NCI-H1930 (cell line): ENCODE data around the gene RBM5.
"Not testable (repeated sequence)": the region's sequence is repeated elsewhere in the genome, so short reads cannot be mapped to it uniquely, and the experiment has no call there.

Source experiments
- DNase-seq, 2 experiments: peaks; one replicate each; lab custom pipeline; 2025; lab: John Stamatoyannopoulos, UW

RBM5 gene

GRCh38 chr3:50088725-50089608, at the start of gene RBM5:
TSS of gene RBM5 (plus strand) at chr3:50088919. CDS start at chr3:50090435, 1,516 bp downstream.
- peak; percentile 53 to 62 for DNase-seq

DNA sequence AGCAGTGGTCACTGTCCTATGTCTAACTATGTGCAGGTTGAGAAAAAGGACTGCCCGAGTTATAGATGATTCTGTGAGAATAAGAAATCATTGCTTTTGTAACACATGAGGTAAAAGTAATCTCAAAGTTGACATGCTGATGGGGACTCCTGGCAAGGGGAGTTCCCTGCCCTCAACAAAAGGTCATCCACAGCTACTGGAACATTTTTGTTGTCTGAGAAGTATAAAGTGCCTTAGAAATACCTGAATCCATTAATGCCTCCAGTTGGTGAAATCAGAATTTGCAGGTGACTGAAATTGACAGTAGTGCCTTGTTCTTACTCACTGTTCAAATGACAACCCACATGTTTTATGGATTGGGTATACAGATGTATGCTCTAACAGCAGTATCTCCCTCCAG, 43.7 kb upstream of the RBM5 start:
- no peak for DNase-seq

- no peak for DNase-seq
These were observed 41.3 kb upstream of the RBM5 start for GRCh38 chr3:50047426-50047825.

DNA sequence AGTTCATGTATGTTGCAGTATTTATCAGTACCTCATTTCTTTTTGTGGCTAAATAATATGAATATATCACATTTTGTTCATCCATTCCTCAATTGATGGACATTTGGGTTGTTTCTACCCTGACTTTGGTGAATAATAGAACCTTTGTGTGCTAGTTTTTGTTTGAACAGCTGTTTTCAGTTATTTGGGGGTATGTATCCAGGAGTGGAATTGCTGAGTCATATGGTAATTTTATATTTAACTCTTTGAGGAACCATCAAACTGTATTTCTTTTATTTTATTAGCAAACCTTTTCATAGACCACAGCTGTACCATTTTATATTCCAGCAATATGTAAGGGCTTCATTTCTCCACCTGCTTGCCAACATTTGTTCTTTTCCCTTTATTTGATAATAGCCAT, 38.4 kb upstream of the RBM5 start:
- no peak for DNase-seq

DNA sequence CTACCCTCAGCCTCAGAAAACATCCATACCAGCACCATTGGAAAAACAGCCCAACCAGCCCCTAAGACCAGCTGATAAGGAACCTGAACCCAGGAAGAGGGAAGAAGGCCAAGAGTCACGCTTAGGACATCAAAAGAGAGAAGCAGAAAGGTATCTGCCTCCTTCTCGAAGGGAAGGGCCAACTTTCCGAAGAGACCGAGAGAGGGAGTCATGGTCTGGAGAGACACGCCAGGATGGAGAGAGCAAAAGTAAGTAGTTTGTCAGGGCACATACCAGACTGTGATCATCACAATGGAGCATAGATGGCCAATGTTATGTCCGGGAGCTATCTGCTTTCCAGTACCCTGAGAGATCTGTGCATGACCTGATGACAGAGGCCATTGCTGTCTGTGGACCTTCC, 31.0 kb upstream of the RBM5 start:
- no peak for DNase-seq

- no peak for DNase-seq
These were observed 20.6 kb upstream of the RBM5 start for GRCh38 chr3:50068134-50068533.

- DNase-seq = no peak
These were observed 10.6 kb upstream of the RBM5 start for GRCh38 chr3:50078091-50078490.

DNA sequence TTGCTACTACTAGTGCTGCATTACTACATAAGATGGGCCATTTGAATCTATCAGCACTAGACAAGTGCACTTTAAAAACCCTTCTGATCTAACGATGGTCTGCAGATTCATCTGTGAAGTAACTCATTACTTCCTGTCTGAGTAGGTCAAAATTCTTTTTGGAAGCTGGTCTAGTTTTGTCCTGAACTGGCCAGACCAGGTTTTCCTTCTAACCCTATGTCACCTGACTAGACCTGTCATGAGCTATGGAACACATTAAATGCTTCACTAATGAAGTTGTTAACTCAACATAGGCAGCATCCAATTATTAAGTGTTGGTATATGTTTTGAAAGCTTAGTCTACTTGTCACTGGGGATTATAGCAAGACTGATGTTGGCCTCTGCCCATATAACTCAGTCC, 10.1 kb upstream of the RBM5 start:
- no peak for DNase-seq

DNA sequence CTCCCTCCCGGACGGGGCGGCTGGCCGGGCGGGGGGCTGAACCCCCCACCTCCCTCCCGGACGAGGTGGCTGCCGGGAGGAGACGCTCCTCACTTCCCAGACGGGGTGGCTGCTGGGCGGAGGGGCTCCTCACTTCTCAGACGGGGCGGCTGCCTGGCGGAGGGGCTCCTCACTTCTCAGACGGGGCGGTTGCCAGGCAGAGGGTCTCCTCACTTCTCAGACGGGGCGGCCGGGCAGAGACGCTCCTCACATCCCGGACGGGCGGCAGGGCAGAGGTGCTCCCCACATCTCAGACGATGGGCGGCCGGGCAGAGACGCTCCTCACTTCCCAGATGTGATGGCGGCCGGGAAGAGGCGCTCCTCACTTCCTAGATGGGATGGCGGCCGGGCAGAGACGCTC, 3.8 kb upstream of the RBM5 start:
- not testable (repeated sequence) for DNase-seq

DNA sequence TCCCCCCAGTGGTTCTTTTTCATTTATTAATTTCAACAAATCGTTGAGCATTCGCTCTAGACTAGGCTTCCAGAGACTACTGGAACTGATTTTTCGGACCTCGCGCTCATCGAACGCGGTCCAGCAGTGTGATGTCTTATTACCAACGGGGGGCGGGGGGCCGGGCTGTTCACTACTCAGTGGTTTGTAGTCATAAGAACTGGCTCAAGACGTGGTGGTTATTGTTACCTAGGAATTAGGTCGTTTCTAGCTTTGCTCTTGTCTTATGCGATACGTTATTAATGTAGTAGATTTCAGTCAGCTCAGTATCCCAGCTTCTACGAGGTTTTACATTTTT, 858 bp downstream of the RBM5 start:
- no peak for DNase-seq

DNA sequence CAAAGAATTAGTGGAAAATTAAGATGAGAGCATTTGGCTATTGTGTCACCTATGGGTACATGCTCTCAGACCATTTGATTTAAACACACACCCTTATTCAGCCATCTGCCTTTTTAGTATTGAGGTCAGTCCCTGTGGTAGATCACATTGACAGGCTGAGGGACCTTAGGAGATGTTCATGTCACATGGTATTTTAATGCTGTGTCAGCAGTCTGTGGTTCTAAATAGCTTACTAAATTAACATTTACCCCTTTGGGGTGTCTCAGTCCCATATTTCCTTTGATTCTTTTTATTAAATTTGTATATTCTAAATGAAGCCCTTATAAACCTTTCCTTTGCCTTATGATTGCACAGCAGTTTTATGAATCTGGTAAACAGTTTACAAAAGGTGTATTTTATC, 2.3 kb downstream of the RBM5 start:
- DNase-seq = no peak

DNA sequence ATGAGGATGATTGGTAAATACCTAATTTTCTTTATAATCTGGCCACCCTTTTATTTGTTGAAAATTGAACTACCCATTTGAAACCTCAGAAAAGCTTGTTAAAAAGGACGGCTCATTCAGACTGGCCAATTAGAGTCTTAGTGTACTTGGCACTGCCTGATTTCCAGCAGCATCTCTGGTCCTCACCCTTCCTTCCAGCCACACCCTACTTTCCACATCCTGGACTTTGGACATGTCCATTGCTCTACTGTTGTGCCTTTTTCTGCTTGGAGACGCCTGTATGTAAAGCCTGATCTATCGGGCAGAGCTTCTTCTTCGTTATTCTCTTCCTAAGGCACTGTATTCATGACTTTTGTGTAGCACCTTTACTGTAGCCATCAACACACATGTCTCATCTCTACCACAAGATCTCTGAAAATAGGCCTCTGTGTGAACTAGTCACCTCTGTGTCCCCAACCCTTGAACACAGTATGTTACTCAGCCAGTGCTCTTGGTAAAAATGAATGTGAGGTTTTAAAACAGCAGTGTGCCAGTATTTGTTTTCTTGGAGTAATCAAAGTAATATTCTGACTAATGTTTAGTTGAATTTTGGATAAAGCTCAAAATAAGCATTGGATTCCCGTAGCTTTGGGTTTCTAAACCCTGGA, 6.8 kb downstream of the RBM5 start:
- DNase-seq = no peak

GRCh38 chr3:50100386-50100785, 11.7 kb downstream of the RBM5 start:
- DNase-seq = no peak

- no peak for DNase-seq
These were observed 12.5 kb downstream of the RBM5 start for GRCh38 chr3:50100956-50101845.

DNA sequence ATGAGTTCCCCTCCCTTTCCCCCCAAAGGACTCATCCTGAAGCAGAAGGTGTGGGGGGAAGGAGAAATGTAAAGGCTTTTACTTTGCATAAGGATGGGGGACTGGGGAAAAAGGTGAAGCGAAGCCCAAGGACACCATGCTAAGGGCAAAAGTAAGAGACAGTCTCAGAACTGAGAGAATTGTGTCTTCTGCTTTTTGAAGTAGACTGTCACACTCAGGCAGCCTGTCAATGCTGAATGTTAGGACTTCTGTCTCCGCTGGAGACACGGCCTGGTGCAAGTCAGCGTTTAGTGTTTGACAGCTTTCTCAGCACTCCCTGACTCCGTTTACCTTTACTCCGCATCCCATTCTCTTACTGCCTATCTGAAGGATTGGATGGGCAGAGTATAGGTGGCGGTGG, 13.8 kb downstream of the RBM5 start:
- no peak for DNase-seq

DNA sequence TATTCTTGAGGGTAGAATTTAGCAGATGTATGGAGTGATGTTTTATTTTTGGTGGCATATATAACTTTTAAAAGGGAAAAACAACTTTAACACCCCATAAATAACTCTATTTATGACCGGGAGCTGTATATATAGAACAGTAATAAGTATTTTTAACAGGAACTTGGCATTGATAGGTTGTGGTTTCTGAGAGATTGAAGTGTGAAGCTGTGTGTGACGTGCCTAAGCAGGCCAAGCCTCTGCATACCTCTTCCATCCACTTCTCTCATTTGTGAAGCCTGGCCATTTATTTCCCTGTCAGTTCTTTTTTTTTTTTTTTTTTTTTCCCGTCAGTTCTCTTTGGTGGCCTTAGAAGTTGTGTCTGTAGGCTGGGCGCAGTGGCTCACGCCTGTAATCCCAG, 23.0 kb downstream of the RBM5 start:
- no peak for DNase-seq

DNA sequence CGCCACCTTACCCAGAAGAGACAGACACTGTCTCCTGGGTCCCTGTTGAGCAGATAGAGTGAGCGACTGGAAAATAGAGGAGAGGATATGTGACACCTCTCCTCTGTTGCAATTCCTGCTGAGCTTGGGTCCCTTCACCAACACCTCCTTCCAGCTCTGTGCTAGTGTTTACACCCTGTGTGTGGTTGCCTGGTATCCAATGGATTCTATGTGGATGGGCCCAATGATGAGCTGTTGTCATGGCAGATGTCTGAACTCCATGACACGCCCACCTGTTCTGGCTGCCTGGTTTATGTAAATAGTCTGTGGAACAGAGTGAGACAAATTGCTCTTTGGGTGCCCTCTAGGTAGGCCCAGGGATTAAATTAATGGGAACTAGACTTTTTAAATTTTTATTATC, 23.7 kb downstream of the RBM5 start:
- no peak for DNase-seq

- no peak for DNase-seq
These were observed 28.4 kb downstream of the RBM5 start for GRCh38 chr3:50117120-50117519.

DNA sequence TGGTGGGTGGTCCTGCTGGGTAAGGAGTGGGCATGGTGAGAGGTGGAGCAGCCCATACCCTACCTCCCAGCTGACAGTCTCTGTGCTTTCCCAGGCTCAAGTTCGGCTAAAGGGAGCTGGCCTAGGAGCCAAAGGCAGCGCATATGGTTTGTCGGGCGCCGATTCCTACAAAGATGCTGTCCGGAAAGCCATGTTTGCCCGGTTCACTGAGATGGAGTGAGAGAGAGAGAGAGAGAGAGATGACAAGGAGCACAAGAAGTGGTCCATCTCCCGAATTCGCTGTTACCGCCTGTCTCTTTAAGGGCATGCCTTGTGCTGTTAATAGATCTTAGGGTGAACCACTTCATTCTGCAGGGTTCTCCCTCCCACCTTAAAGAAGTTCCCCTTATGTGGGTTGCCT, 29.5 kb downstream of the RBM5 start:
- no peak for DNase-seq

GRCh38 chr3:50119786-50120185, 31.1 kb downstream of the RBM5 start:
- no peak for DNase-seq

GRCh38 chr3:50120364-50121071, 31.8 kb downstream of the RBM5 start:
- no peak for DNase-seq
